ENCODE measurements around the gene CATSPERE. TPM values are rescaled to one million over a fixed set of nuclear protein-coding genes. Genes with fewer than 3 reads are reported as not detected.

Gene CATSPERE
- total and polyA plus RNA-seq, 9 of the 15 experiments (the other 6 are each of a cell fraction or from before 2014, with no cell fraction given) = 0.06 to 0.16 (median 0.09) TPM; not detected in 3

GRCh38 chr1:244451951-244452795, 8.9 kb upstream of the CATSPERE start (continued):
- TF ChIP-seq, protein P1, sequence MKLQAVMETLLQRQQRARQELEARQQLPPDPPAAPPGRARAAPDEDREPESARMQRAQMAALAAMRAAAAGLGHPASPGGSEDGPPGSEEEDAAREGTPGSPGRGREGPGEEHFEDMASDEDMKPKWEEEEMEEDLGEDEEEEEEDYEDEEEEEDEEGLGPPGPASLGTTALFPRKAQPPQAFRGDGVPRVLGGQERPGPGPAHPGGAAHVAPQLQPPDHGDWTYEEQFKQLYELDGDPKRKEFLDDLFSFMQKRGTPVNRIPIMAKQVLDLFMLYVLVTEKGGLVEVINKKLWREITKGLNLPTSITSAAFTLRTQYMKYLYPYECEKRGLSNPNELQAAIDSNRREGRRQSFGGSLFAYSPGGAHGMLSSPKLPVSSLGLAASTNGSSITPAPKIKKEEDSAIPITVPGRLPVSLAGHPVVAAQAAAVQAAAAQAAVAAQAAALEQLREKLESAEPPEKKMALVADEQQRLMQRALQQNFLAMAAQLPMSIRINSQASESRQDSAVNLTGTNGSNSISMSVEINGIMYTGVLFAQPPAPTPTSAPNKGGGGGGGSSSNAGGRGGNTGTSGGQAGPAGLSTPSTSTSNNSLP (IDR thresholded peaks at IDR 0.05; ENCODE audit: borderline replicate concordance, low read depth, low read length) = peak; percentile 67; the same call in 1 of the 2 replicates
- TF ChIP-seq MCM3 (IDR thresholded peaks at IDR 0.05) (no peak), CEBPB (tag; IDR thresholded peaks at IDR 0.05) (no peak), ZNF76 (CRISPR knock-in tag; IDR thresholded peaks at IDR 0.05; ENCODE audit: borderline replicate concordance) (peak; percentile 90; the same call in 1 of the 2 replicates), ZFX (CRISPR knock-in tag; IDR thresholded peaks at IDR 0.05) (no peak), RBM25 (IDR thresholded peaks at IDR 0.05; ENCODE audit: low read depth, low read length, severe bottlenecking) (peak; percentile 82), ZNF274 (IDR thresholded peaks at IDR 0.05; ENCODE audit: borderline replicate concordance, low read depth, low read length) (no peak), NONO (IDR thresholded peaks at IDR 0.05; ENCODE audit: low read depth in 2 of 2, low read length in 1 of 2) (no peak), KAT7 (CRISPR knock-in tag; IDR thresholded peaks at IDR 0.05; ENCODE audit: borderline replicate concordance) (0 out of 2 replicates have a peak, but pooled peaks have one; percentile 53), ZNF347 (CRISPR knock-in tag; IDR thresholded peaks at IDR 0.05; ENCODE audit: low read depth) (no peak), ZBTB1 (CRISPR knock-in tag; IDR thresholded peaks at IDR 0.05; ENCODE audit: borderline replicate concordance, low read depth) (0 out of 2 replicates have a peak, but pooled peaks have one; percentile 6), PHF21A (IDR thresholded peaks at IDR 0.05; ENCODE audit: borderline replicate concordance, low read depth) (no peak), CHD7 (IDR thresholded peaks at IDR 0.05; ENCODE audit: low read depth, low read length) (no peak), ESRRA (IDR thresholded peaks at IDR 0.05; ENCODE audit: borderline replicate concordance, low read depth) (no peak)
